DMS79 treated with DMSO at 0.1 percent for 48 hours (cell line): ENCODE measurements around the gene TOP2B.
A peak's percentile ranks its signal among the peaks of the same experiment; 100 is the strongest.

Source experiments
- DNase-seq: peaks from one replicate; lab custom pipeline; 2025; lab: John Stamatoyannopoulos, UW

Gene TOP2B

GRCh38 chr3:25558121-25558520, 106.6 kb downstream of the TOP2B start:
- no peak for DNase-seq

- no peak for DNase-seq
Observed at GRCh38 chr3:25557694-25558093, 107.0 kb downstream of the TOP2B start.

DNA sequence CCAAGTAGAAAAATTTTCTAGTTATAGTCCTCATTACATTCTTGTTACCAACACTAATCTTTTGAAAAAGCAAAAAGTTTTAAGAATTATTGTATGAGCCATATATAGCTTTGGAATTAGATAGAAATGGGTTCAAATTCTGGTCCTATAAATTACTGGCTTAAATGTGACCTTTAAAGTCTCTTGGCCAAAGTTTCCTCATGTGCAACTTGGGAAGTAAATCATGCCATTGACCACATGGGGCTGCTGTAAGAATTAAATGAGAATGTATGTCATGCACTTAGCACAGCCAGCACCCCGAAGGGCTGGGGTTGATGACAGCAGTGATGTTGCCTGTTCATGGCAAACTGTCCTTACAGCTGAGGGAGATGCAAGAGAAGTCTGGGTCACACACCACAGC, 108.3 kb downstream of the TOP2B start:
- DNase-seq: no peak

GRCh38 chr3:25555695-25556437, 108.8 kb downstream of the TOP2B start:
- DNase-seq: no peak

DNA sequence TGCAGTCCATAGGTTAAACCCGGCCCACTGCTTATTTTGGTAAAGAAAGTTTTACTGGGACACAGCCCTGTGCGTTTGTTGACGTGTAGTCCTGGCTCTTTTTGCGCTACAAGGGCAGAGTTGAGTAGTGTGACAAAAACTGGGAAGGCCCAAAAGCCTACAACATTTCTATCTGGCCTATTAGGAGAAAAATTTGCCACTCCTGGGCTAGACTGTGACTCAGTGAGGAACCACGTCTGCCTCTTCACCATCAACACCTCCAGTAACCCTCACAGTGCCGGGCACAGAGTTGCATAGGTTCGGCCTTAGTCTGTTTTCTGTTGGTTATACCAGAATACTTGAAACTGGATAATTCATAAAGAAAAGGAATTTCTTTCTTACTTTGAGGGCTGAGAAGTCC, 110.3 kb downstream of the TOP2B start:
- no peak for DNase-seq

- DNase-seq: no peak
Observed at GRCh38 chr3:25552251-25552650, 112.5 kb downstream of the TOP2B start.

DNA sequence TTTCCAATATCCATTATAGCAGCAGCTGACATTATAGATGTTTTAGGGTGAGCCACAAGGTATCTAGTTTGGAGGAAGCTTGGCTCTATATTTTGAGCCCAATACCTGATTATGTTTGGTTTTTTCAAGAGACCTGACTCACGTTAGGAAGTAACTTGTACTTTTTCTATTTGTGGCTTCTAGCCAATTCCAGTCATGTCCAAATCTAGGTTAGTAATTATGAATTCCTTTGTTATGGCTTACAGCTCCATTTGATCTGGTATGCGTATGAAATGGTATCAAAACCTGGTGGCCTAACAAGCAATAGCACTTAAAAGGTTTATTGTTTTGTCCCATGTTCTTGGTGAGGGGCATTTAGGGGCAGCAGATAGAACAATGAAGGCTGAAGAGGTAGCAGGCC, 115.9 kb downstream of the TOP2B start:
- no peak for DNase-seq

- peak; percentile 3 for DNase-seq
Observed at GRCh38 chr3:25547943-25548674, 116.6 kb downstream of the TOP2B start.
